Measurements from ENCODE around the gene SPTBN5.

DNA sequence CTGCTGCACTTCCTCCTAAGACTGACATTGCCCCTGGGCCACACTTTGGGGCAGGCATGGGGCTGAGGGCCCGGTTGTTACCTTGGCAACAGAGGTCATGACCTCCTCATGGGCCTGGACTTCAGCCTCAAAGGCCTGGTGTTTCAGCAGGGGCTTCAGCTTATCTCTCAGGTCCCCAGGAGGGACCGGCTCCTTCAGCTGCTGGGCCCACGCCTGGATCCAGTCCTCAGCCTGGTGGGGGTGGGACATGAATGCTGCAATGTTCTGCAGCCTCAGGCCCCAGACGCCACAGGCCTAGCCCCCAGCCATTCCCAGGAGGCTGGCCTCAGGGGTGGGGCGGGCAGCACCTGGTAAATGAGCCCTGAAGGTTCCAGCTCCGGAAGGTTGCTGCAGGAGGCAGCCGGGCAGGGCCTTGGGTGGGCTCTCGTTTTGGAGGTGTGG, 27.6 kb downstream of the SPTBN5 start:
- TF ChIP-seq CTCF (IDR thresholded peaks at IDR 0.05) = no peak
- no peak for TF ChIP-seq ZFX (IDR thresholded peaks at IDR 0.05; ENCODE audit: borderline replicate concordance)
